ENCODE measurements around the gene HELZ.
"Not testable (repeated sequence)": the region's sequence is repeated elsewhere in the genome, so short reads cannot be mapped to it uniquely, and the experiment has no call there.

Gene HELZ

GRCh38 chr17:67265436-67266019, 20.5 kb upstream of the HELZ start:
- DNase-seq (ENCODE audit: low read depth) = no peak

GRCh38 chr17:67262435-67263117, 17.6 kb upstream of the HELZ start:
- no peak for DNase-seq (ENCODE audit: low read depth)

- DNase-seq (ENCODE audit: low read depth) = no peak
Measured at GRCh38 chr17:67260170-67260987, 15.4 kb upstream of the HELZ start.

GRCh38 chr17:67258821-67259468, 13.9 kb upstream of the HELZ start:
- no peak for DNase-seq (ENCODE audit: low read depth)

GRCh38 chr17:67256075-67256732, 11.2 kb upstream of the HELZ start:
- DNase-seq (ENCODE audit: low read depth) = no peak

- no peak for DNase-seq (ENCODE audit: low read depth)
Measured at GRCh38 chr17:67253384-67253783, 8.4 kb upstream of the HELZ start.

GRCh38 chr17:67251586-67251985, 6.6 kb upstream of the HELZ start:
- DNase-seq (ENCODE audit: low read depth) = not testable (repeated sequence)

GRCh38 chr17:67248291-67248690, 3.3 kb upstream of the HELZ start:
- no peak for DNase-seq (ENCODE audit: low read depth)

- DNase-seq (ENCODE audit: low read depth) = no peak
Measured at GRCh38 chr17:67247416-67247900, 2.5 kb upstream of the HELZ start.

GRCh38 chr17:67246653-67247415, 1.8 kb upstream of the HELZ start:
- DNase-seq (ENCODE audit: low read depth) = no peak

- no peak for DNase-seq (ENCODE audit: low read depth)
Measured at GRCh38 chr17:67246403-67246652, 1.3 kb upstream of the HELZ start.

- DNase-seq (ENCODE audit: low read depth) = no peak
Measured at GRCh38 chr17:67245694-67246402, 852 bp upstream of the HELZ start.

- no peak for DNase-seq (ENCODE audit: low read depth)
Measured at GRCh38 chr17:67244431-67245072, 444 bp downstream of the HELZ start.

- no peak for DNase-seq (ENCODE audit: low read depth)
Measured at GRCh38 chr17:67243284-67243683, 1.7 kb downstream of the HELZ start.

- no peak for DNase-seq (ENCODE audit: low read depth)
Measured at GRCh38 chr17:67241719-67242341, 3.2 kb downstream of the HELZ start.

GRCh38 chr17:67239597-67239996, 5.4 kb downstream of the HELZ start:
- DNase-seq (ENCODE audit: low read depth) = peak; percentile 49

- no peak for DNase-seq (ENCODE audit: low read depth)
Measured at GRCh38 chr17:67238991-67239390, 6.0 kb downstream of the HELZ start.

- no peak for DNase-seq (ENCODE audit: low read depth)
Measured at GRCh38 chr17:67232441-67232840, 12.6 kb downstream of the HELZ start.

- no peak for DNase-seq (ENCODE audit: low read depth)
Measured at GRCh38 chr17:67229109-67229955, 15.7 kb downstream of the HELZ start.
